Measurements from ENCODE around the gene ZNF580. TPM values are rescaled to one million over a fixed set of nuclear protein-coding genes. Genes with fewer than 3 reads are reported as not detected.

ZNF580 gene
- total RNA-seq, 1 donor from 2014 or later: 2.8 TPM

DNA sequence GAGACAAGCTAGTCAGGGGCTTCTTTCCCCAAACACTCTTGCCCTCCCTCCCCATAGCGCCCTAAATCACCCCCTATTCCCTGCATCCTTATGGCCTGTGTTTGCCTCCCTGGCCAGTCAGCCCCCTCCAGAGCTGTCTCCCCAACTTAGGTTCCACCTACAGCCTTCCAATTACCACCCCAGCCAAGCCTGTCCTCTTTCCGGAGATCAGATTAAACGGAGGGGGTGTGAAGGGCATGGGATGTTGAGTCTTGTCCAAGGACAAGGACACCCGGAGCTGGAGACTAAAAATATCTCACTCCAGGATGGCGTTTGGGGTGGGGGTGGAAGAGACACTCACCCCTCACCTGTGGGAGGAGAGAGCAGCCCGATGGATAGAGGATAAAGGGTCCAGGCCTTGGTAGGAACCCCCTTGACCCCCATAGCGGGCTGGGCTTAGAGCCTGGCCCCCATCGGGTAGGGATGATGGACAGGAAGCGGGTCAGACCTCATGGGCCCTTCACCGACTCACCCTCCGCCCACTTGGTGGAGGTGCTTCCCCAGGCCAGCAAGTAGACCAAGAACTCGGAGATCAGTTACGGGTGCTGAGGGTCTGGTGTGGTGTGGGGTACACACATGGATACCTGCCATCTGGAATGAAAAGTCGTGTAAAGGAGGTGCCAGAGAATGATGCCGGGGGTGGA lies 29.4 kb upstream of the ZNF580 start:
- H3K79me2 ChIP-seq (ENCODE audit: low read depth): peaks cover 44% of the 10 kb centered on the region
- H3K9me3 ChIP-seq (ENCODE audit: low read depth): no peaks in the 10 kb centered on the region
- H3K27ac ChIP-seq: no peak overlapping the region
- Mint-ChIP-seq H3K27ac (peak overlapping the region; percentile 61), H3K4me3 (peak overlapping the region; percentile 27), H3K27me3 (ENCODE audit: insufficient read depth, low read depth) (peaks cover 2% of the 10 kb centered on the region), H3K36me3 (peaks cover 20% of the 10 kb centered on the region), H3K9me3 (no peaks in the 10 kb centered on the region), H3K4me1 (peaks cover 24% of the 10 kb centered on the region)
- DNase-seq (ENCODE audit: low spot score): no peak
- H3K36me3 ChIP-seq: no peaks in the 10 kb centered on the region
- H3K4me3 ChIP-seq: no peak overlapping the region
- H4K20me1 ChIP-seq (ENCODE audit: low read depth): peaks cover 63% of the 10 kb centered on the region
- H3K4me1 ChIP-seq: peaks cover 6% of the 10 kb centered on the region
- H2AFZ ChIP-seq (replicated peaks): no peak overlapping the region
- no peaks in the 10 kb centered on the region for H3K27me3 ChIP-seq
- H3K9ac ChIP-seq: no peak overlapping the region
- TF ChIP-seq EZH2phosphoT487 (IDR thresholded peaks at IDR 0.05) (no peak), EZH2 (IDR thresholded peaks at IDR 0.05) (no peak)
- TF ChIP-seq, protein P1, sequence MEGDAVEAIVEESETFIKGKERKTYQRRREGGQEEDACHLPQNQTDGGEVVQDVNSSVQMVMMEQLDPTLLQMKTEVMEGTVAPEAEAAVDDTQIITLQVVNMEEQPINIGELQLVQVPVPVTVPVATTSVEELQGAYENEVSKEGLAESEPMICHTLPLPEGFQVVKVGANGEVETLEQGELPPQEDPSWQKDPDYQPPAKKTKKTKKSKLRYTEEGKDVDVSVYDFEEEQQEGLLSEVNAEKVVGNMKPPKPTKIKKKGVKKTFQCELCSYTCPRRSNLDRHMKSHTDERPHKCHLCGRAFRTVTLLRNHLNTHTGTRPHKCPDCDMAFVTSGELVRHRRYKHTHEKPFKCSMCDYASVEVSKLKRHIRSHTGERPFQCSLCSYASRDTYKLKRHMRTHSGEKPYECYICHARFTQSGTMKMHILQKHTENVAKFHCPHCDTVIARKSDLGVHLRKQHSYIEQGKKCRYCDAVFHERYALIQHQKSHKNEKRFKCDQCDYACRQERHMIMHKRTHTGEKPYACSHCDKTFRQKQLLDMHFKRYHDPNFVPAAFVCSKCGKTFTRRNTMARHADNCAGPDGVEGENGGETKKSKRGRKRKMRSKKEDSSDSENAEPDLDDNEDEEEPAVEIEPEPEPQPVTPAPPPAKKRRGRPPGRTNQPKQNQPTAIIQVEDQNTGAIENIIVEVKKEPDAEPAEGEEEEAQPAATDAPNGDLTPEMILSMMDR (IDR thresholded peaks at IDR 0.05): no peak
- peaks cover 3% of the 10 kb centered on the region for H3F3A ChIP-seq (ENCODE audit: low read depth)
- H3K4me2 ChIP-seq: no peak overlapping the region

DNA sequence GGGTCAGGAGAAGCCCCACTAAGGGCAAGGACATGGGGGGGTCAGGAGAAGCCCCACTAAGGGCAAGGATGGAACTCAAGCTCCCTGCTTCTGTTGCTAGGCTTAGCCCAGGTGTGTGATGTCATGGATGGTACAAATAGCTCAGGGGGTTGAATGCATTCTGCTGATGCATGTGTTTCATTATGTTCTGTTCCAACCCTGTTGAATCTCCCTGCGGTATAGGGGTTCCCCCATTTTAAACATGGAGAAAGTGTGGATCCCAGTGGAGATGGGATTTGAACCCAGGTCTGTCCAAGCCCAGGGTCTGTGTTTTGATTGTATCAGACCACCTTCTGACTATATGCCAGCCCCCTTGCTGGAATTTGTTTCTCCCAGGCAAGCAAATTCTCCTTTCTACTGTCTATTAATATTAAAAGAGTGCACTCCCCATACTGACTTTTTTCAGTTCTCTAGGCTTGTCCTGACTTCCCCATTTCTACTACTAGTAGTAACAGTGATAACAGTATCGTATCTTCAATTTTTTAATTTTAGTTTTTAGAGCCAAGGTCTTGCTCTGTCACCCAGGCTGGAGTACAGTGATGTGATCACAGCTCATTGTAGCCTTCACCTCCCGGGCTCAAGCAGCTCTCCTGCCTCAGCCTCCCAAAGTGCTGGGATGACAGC lies 28.7 kb upstream of the ZNF580 start:
- no peak overlapping the region for H3K27ac ChIP-seq
- H2AFZ ChIP-seq (replicated peaks): no peak overlapping the region
- peaks cover 20% of the 10 kb centered on the region for H3K36me3 Mint-ChIP-seq
- no peaks in the 10 kb centered on the region for H3K9me3 ChIP-seq (ENCODE audit: low read depth)
- no peaks in the 10 kb centered on the region for H3K4me1 ChIP-seq
- no peak overlapping the region for H3K4me3 ChIP-seq
- no peaks in the 10 kb centered on the region for H3K27me3 ChIP-seq
- H3K4me2 ChIP-seq: no peak overlapping the region
- peaks cover 56% of the 10 kb centered on the region for H4K20me1 ChIP-seq (ENCODE audit: low read depth)
- no peak overlapping the region for H3K9ac ChIP-seq
- no peaks in the 10 kb centered on the region for H3K36me3 ChIP-seq
- H3K27ac Mint-ChIP-seq: no peak overlapping the region
- peaks cover 2% of the 10 kb centered on the region for H3K27me3 Mint-ChIP-seq (ENCODE audit: insufficient read depth, low read depth)
- TF ChIP-seq EZH2phosphoT487 (IDR thresholded peaks at IDR 0.05) (no peak), EZH2 (IDR thresholded peaks at IDR 0.05) (no peak)
- TF ChIP-seq, protein P1 (IDR thresholded peaks at IDR 0.05): no peak
- no peak overlapping the region for H3K4me3 Mint-ChIP-seq
- peaks cover 17% of the 10 kb centered on the region for H3K4me1 Mint-ChIP-seq
- H3K9me3 Mint-ChIP-seq: no peaks in the 10 kb centered on the region
- H3K79me2 ChIP-seq (ENCODE audit: low read depth): peaks cover 37% of the 10 kb centered on the region
- H3F3A ChIP-seq (ENCODE audit: low read depth): no peaks in the 10 kb centered on the region
- no peak for DNase-seq (ENCODE audit: low spot score)

DNA sequence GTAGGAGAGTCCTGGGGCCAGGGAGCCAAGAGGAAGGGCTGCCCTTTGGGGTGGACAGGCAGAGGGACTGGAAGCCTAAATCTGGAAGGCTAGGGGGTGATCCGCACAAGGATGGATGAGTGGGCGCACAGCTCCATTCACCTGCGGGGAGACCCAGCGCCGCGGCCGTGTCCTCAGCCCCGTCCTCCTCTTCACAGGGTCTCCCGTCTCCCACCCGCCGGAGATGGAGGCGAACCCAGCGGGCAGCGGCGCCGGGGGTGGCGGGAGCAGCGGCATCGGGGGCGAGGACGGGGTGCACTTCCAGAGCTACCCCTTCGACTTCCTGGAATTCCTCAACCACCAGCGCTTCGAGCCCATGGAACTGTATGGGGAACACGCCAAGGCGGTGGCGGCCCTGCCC lies 27.4 kb upstream of the ZNF580 start:
- Histone ChIP-seq H3K9me3 (ENCODE audit: low read depth) (no peaks in the 10 kb centered on the region), H3K4me3 (no peak overlapping the region), H2AFZ (replicated peaks) (no peak overlapping the region), H3K36me3 (no peaks in the 10 kb centered on the region), H4K20me1 (ENCODE audit: low read depth) (peaks cover 45% of the 10 kb centered on the region), H3K4me2 (no peak overlapping the region), H3K27ac (no peak overlapping the region), H3K79me2 (ENCODE audit: low read depth) (peaks cover 26% of the 10 kb centered on the region), H3K9ac (no peak overlapping the region), H3F3A (ENCODE audit: low read depth) (no peaks in the 10 kb centered on the region), H3K4me1 (no peaks in the 10 kb centered on the region), H3K27me3 (no peaks in the 10 kb centered on the region)
- Mint-ChIP-seq H3K36me3 (peaks cover 24% of the 10 kb centered on the region), H3K4me3 (no peak overlapping the region), H3K4me1 (peaks cover 15% of the 10 kb centered on the region), H3K9me3 (no peaks in the 10 kb centered on the region), H3K27me3 (ENCODE audit: insufficient read depth, low read depth) (peaks cover 6% of the 10 kb centered on the region), H3K27ac (no peak overlapping the region)
- TF ChIP-seq EZH2phosphoT487 (IDR thresholded peaks at IDR 0.05) (no peak), EZH2 (IDR thresholded peaks at IDR 0.05) (no peak)
- TF ChIP-seq, protein P1 (IDR thresholded peaks at IDR 0.05): no peak
- no peak for DNase-seq (ENCODE audit: low spot score)

Measured in neural progenitor cell (in vitro differentiated cells).